ENCODE results near the gene PIGB.
"Not testable (repeated sequence)": the region's sequence is repeated elsewhere in the genome, so short reads cannot be mapped to it uniquely, and the experiment has no call there.

The PIGB gene

GRCh38 chr15:55381595-55381994, 62.6 kb downstream of the PIGB start:
- DNase-seq (ENCODE audit: low read depth), result no peak

DNA sequence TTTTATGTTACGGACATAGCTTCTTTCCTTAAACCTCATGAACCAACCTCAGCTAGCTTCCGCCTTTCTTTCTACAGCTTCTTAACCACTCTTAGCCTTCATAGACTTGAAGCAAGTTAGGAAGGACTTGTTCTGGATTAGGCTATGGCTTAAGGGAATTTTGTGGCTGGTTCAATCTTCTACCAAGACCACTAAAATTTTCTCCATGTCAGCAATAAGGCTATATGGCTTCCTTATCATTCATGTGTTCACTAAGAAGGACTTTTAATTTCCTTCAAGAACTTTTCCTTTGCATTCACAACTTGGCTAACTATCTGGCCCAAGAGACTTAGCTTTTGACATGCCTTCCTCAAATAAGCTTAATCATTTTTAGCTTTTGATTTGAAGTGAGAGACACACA, 64.7 kb downstream of the PIGB start:
- no peak for DNase-seq (ENCODE audit: low read depth)

GRCh38 chr15:55387027-55387426, 68.0 kb downstream of the PIGB start:
- no peak for DNase-seq (ENCODE audit: low read depth)

GRCh38 chr15:55389264-55389607, 70.2 kb downstream of the PIGB start:
- no peak for DNase-seq (ENCODE audit: low read depth)

DNA sequence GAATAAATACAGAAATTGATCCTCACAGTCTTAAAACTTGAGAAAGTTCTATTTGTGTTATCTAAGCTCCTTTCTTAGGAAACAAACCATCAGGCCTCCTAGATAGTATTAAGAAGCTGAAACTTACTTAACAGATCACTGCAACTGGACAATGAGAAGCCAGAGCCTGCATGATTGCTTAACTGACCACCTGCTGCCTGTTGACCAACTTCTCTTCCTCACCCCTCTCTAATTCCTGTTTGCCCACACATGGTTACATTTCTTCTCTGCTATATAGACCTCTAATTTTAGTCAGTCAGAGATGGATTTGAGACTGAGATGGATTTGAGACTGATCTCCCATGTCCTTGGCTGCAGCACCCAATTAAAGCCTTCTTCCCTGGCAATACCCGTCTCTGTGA, 75.7 kb downstream of the PIGB start:
- no peak for DNase-seq (ENCODE audit: low read depth)

DNA sequence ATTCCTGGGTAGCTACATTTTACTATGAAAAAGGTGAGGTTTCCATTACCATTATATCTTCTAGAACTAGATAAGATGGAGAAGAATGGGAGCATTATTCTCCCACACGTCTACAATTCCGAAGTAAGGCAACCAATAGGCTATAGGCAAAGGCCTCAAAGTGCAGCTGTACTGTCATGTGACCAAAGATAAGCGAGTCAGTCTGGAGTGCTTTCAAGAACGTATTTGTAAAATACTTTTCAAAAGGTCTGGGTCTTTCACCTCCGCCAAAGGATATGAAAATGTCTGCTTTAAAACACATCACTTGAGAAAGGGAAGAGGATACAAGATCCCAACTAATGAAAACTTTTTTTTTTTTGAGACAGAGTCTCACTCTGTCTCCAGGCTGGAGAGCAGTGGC, 79.2 kb downstream of the PIGB start:
- no peak for DNase-seq (ENCODE audit: low read depth)

DNA sequence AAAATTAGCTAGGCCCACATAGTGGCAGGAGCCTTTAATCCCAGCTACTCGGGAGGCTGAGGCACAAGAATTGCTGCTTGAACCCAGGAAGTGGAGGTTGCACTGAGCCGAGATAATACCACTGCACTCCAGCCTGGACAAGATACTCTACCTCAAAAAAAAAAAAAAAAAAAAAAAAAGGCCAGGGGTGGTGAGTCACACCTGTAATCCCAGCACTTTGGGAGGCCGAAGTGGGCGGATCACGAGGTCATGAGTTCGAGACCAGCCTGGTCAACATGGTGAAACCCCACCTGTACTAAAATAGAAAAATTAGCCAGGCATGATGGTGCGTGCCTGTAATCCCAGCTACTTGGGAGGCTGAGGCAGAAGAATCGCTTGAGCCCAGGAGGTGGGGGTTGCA, 81.0 kb downstream of the PIGB start:
- DNase-seq (ENCODE audit: low read depth), result not testable (repeated sequence)

DNA sequence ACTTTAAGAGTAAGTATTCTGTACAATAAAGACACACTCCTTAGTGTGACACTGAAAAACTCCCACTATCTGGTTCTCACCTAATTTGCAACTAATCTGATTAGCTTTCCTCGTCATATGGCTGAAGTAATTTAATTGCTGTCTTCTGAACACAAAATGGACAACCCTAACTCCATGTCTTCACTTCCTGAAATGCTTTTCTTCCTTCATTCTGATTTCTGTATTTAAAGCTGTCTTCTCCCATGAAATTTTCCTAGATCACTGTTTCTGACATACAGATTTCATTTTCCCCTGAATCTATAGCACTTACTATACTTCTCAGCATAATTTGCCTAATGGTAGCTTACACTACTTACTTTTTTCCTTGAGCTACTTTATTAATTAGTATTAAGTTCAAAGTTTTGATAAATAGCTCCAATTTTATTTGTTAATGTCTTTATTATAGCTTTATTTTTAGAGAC, 82.8 kb downstream of the PIGB start:
- DNase-seq (ENCODE audit: low read depth), result no peak

- no peak for DNase-seq (ENCODE audit: low read depth)
These were observed 83.7 kb downstream of the PIGB start for GRCh38 chr15:55402707-55403106.

DNA sequence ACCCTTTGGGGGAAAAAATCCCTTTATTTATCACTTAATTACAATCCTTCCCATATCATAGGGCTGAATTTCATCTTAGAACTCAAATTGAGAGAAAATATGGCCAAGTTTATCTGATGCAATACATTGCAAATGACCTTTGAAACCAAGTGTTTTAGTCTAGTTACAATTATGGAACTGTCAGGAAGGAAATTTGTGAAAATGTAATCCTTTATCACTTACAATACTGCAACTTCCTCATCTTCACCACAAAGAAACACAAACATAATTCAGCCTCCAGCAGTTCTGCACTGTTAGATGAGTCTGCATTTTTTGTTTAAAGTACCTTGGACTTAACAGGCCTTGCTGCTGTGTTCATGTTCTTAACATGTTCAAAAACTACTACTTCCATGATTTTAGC, 84.5 kb downstream of the PIGB start:
- no peak for DNase-seq (ENCODE audit: low read depth)

Measured in non-pigmented ciliary epithelial cell (primary cell).